ENCODE data around the gene PCDHA12. TPM values are rescaled to one million over a fixed set of nuclear protein-coding genes. Genes with fewer than 3 reads are reported as not detected.

PCDHA12 gene
- under 0.01 and 0.09 TPM in 2 replicates for total RNA-seq

GRCh38 chr5:140875085-140876065 lies at the start of gene PCDHA12:
Gene PCDHA12, plus strand, starts transcription at chr5:140875308. Its CDS starts 165 bp downstream, at chr5:140875473.

DNA sequence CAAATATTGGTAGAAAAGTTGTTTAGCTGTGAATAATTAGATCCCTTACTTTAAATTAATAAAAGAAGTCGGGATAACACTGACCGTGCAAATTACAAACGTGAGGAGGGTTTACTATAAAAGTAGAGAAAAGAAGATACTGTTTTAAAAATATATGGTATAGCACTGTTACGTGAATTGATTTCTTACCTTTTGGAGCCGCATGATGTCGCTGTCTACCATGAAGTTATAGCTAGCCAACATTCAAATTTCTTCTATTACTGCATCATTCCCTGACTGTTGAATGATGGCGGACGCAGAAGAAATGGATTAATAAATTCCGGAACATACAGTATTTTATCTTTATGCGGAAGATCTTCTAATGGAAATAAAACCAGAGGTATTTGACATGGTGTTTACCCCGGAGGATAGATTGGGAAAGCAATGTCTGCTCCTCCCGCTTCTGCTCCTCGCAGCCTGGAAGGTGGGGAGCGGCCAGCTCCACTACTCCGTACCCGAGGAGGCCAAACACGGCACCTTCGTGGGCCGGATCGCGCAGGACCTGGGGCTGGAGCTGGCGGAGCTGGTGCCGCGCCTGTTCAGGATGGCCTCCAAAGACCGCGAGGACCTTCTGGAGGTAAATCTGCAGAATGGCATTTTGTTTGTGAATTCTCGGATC lies 47.3 kb upstream of the PCDHA12 start, which contains the start of gene PCDHA6:
Gene PCDHA6 (plus strand): TSS at position 257 of the 658 bp plus-strand sequence. CDS start 132 bp downstream, at position 389.

DNA sequence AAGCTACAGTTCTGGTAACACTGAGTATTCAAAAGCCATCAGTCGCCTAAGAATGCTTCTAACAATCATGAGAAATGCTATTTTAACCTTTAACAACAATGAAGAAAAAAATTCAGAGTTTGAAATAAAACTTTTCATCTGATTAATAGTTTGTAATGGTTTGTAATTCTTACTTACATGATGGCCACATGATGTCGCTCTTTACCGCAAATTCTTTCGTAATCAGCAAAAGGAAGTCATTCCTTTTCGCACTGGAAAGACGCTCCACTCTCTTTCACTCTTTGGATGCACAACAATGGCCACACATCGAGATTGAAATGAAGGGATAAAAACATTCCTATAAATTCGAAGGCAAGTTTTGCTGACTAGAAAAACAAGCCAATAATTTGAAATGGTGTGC lies 41.1 kb upstream of the PCDHA12 start, which contains the start of gene PCDHA7:
Gene PCDHA7 (plus strand): TSS at position 277 of the 400 bp plus-strand sequence. CDS start 115 bp downstream, at position 392.

DNA sequence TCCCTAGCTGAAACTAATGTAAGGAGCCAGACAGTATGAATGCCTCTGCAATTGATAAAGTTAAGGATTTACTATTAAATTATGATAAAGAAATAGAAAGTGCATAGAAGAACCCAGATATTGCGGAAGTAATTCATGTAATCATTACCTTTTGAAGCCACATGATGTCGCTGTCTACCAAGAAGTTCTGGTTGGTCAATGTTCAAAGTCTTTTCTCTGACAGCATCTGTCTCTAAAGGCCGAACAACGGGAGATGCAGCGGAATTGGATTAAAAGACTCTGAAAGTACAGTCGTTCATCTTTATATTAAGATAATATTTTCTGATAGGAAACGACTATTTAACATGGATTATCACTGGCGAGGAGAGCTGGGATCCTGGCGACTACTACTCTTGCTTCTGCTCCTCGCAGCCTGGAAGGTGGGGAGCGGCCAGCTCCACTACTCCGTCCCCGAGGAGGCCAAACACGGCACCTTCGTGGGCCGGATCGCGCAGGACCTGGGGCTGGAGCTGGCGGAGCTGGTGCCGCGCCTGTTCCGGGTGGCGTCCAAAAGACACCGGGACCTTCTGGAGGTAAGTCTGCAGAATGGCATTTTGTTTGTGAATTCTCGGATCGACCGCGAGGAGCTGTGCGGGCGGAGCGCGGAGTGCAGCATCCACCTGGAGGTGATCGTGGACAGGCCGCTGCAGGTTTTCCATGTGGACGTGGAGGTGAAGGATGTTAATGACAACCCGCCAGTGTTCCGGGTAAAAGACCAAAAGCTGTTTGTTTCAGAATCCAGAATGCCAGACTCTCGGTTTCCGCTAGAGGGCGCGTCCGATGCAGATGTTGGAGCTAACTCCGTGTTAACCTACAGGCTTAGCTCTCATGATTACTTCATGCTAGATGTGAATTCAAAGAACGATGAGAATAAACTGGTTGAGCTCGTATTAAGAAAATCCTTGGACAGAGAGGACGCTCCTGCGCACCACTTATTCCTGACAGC lies 33.8 kb upstream of the PCDHA12 start, which contains the start of gene PCDHA8:
Gene PCDHA8 (plus strand): TSS at position 210 of the 985 bp plus-strand sequence. CDS start 135 bp downstream, at position 345.

GRCh38 chr5:140848139-140849102 lies 26.7 kb upstream of the PCDHA12 start, which contains the start of gene PCDHA9:
Gene PCDHA9, plus strand, starts transcription at chr5:140848382. Its CDS starts 114 bp downstream, at chr5:140848496.

DNA sequence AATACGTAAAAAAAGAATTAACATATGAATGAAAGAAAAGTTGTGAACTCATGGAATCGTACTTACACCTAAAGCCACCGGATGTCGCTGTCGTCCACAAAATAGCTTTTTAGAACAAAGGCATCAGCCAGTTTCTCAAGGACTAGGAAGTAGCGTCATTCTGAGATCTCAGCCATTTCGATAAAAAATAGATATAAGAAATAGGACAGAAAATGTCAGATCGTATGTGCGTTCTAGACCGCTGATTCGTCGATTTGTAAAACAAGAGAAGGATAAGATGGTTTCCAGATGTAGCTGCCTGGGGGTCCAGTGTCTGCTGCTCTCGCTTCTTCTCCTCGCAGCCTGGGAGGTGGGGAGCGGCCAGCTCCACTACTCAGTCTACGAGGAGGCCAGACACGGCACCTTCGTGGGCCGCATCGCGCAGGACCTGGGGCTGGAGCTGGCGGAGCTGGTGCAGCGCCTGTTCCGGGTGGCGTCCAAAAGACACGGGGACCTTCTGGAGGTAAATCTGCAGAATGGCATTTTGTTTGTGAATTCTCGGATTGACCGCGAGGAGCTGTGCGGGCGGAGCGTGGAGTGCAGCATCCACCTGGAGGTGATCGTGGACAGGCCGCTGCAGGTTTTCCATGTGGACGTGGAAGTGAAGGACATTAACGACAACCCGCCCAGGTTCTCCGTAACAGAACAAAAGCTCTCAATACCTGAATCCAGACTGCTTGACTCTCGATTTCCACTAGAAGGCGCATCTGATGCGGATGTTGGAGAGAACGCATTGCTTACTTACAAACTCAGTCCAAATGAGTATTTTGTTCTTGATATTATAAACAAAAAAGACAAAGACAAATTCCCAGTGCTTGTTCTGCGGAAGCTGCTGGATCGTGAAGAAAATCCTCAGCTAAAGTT lies 19.1 kb upstream of the PCDHA12 start, which contains the start of gene PCDHA10:
Gene PCDHA10 (plus strand): TSS at position 126 of the 903 bp plus-strand sequence. CDS start 152 bp downstream, at position 278.

GRCh38 chr5:140868721-140869554 lies 6.2 kb upstream of the PCDHA12 start, which contains the start of gene PCDHA11:
Gene PCDHA11, plus strand, starts transcription at chr5:140868957. Its CDS starts 147 bp downstream, at chr5:140869104.

DNA sequence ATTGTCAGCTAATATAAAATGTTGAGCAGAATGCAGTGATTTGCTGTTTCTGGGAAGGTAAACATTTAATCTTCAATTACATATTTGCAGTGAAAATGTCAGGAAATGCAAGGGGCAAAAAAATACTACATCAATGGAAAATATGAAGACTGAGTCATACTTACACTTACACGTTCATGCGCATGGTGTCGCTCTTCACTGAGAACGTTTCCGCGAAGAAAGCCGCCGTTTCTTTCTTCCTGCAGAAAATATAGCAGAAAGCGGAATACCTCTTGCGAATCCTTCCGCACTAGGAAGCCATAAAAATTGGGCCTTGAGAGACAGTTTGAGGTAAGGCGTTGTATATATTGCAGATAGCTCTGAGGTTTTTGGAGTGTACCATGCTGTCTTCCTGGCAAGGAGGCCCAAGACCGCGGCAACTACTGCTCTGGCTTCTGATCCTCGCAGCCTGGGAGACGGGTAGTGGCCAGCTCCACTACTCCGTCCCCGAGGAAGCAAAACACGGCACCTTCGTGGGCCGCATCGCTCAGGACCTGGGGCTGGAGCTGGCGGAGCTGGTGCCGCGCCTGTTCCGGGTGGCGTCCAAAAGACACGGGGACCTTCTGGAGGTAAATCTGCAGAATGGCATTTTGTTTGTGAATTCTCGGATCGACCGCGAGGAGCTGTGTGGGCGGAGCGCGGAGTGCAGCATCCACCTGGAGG lies 6.9 kb downstream of the PCDHA12 start, which contains the start of gene PCDHA13:
Gene PCDHA13 (plus strand): TSS at position 236 of the 702 bp plus-strand sequence. CDS start 145 bp downstream, at position 381.

DNA sequence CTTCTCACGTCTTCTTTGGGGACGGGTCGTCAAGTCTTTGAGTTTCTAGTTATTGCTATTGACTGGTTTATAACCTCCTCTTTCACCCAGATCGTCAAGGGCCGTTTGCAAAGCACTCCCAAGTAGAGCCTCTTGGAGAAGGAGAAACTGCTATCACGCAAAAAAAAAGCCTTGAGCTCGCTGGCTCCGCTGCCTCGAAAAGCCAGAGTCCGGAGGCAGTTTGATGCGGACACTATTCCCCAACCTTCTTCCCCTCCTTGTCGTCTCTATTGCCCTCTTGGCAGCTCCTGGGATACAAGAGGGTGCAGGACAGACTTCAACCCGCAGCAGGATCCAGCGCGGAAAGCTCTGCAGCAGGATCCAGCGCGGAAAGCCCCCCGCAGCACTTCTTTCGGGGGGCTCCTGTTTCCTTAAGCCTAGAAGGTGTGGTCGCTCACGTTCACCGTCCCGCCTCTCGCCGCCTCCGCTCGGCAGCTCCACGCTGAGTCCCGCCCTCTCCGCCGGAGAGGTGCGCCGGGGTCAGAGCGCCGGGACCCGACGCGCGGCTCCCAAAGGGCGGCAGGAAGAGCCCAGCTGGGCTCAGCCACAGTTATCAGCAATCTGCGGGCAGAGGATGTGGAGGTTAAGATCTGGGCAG lies 50.8 kb downstream of the PCDHA12 start, which contains the start of gene PCDHAC1:
Gene PCDHAC1 (plus strand): TSS at position 494 of the 637 bp plus-strand sequence. CDS start 594 bp downstream, outside the sequence.

Other genes starting within 250 kb of the PCDHA12 start
- 2.9 and 8.8 TPM in 2 replicates for gene CD14, start 242.1 kb upstream of the PCDHA12 start, total RNA-seq
- gene TMCO6, start 235.9 kb upstream of the PCDHA12 start, total RNA-seq, result 4.2 and 6.8 TPM in 2 replicates
- 75.1 and 83.8 TPM in 2 replicates for gene NDUFA2, start 227.7 kb upstream of the PCDHA12 start, total RNA-seq
- 105 and 111 TPM in 2 replicates for gene IK, start 227.5 kb upstream of the PCDHA12 start, total RNA-seq
- gene WDR55, start 210.4 kb upstream of the PCDHA12 start, total RNA-seq, result 24.5 and 28.3 TPM in 2 replicates
- gene DND1, start 201.7 kb upstream of the PCDHA12 start, total RNA-seq, result 0.14 TPM in 1 of 2 replicates, not detected in the other
- 62.9 and 65.2 TPM in 2 replicates for gene HARS1, start 183.9 kb upstream of the PCDHA12 start, total RNA-seq
- gene HARS2, start 183.9 kb upstream of the PCDHA12 start, total RNA-seq, result 24.6 and 27.1 TPM in 2 replicates
- 63.7 and 78.2 TPM in 2 replicates for gene ZMAT2, start 174.9 kb upstream of the PCDHA12 start, total RNA-seq
- under 0.01 TPM in 2 replicates for gene PCDHA1, start 89.2 kb upstream of the PCDHA12 start, total RNA-seq
- gene PCDHA2, start 80.5 kb upstream of the PCDHA12 start, total RNA-seq, result under 0.01 and 0.09 TPM in 2 replicates
- 0.14 and 0.28 TPM in 2 replicates for gene PCDHA3, start 74.3 kb upstream of the PCDHA12 start, total RNA-seq
- gene PCDHA4, start 68.2 kb upstream of the PCDHA12 start, total RNA-seq, result 0.14 and 0.37 TPM in 2 replicates
- gene PCDHA5, start 53.7 kb upstream of the PCDHA12 start, total RNA-seq, result under 0.01 and 0.09 TPM in 2 replicates
- 0.14 and 0.55 TPM in 2 replicates for gene PCDHA6, start 47.3 kb upstream of the PCDHA12 start, total RNA-seq
- gene PCDHA7, start 41.0 kb upstream of the PCDHA12 start, total RNA-seq, result 0.57 and 0.83 TPM in 2 replicates
- under 0.01 and 0.09 TPM in 2 replicates for gene PCDHA8, start 34.1 kb upstream of the PCDHA12 start, total RNA-seq
- under 0.01 and 0.18 TPM in 2 replicates for gene PCDHA9, start 26.9 kb upstream of the PCDHA12 start, total RNA-seq
- 0.14 and 0.28 TPM in 2 replicates for gene PCDHA10, start 19.4 kb upstream of the PCDHA12 start, total RNA-seq
- gene PCDHA11, start 6.4 kb upstream of the PCDHA12 start, total RNA-seq, result under 0.01 and 0.65 TPM in 2 replicates
- under 0.01 and 0.09 TPM in 2 replicates for gene PCDHA13, start 6.8 kb downstream of the PCDHA12 start, total RNA-seq
- gene PCDHAC1, start 51.0 kb downstream of the PCDHA12 start, total RNA-seq, result 0.14 and 0.18 TPM in 2 replicates
- gene PCDHAC2, start 91.2 kb downstream of the PCDHA12 start, total RNA-seq, result 0.14 and 0.28 TPM in 2 replicates
- gene PCDHB1, start 176.1 kb downstream of the PCDHA12 start, total RNA-seq, result not detected in 2 replicates
- 1.6 and 1.8 TPM in 2 replicates for gene PCDHB2, start 219.3 kb downstream of the PCDHA12 start, total RNA-seq
- gene PCDHB3, start 225.2 kb downstream of the PCDHA12 start, total RNA-seq, result 0.55 and 0.57 TPM in 2 replicates
- gene PCDHB4, start 246.5 kb downstream of the PCDHA12 start, total RNA-seq, result 0.09 and 0.14 TPM in 2 replicates

All from smooth muscle cell of bladder (primary cell).